Measurements from ENCODE around the gene CBX4. TPM values are rescaled to one million over a fixed set of nuclear protein-coding genes. Genes with fewer than 3 reads are reported as not detected.

CBX4 gene
- total RNA-seq, 1 donor from 2014 or later = 6.8 TPM

GRCh38 chr17:79878329-79878947 is 39.2 kb upstream of the CBX4 start:
- H3K4me3 Mint-ChIP-seq (ENCODE audit: unreplicated experiment) = no peak overlapping the region
- DNase-seq (ENCODE audit: low spot score) = no peak
- no peaks in the 10 kb centered on the region for H3K4me1 Mint-ChIP-seq (ENCODE audit: unreplicated experiment)
- no peak for TF ChIP-seq CTCF (IDR thresholded peaks at IDR 0.05; ENCODE audit: unreplicated experiment)
- peaks cover 3% of the 10 kb centered on the region for H3K27me3 Mint-ChIP-seq (ENCODE audit: unreplicated experiment)
- H3K27ac Mint-ChIP-seq (ENCODE audit: unreplicated experiment) = no peak overlapping the region
- H3K36me3 Mint-ChIP-seq (ENCODE audit: low read depth, unreplicated experiment) = no peaks in the 10 kb centered on the region
- H3K9me3 Mint-ChIP-seq (ENCODE audit: unreplicated experiment) = no peaks in the 10 kb centered on the region

GRCh38 chr17:79877041-79877440 is 37.8 kb upstream of the CBX4 start:
- Mint-ChIP-seq H3K4me3 (ENCODE audit: unreplicated experiment) (no peak overlapping the region), H3K27ac (ENCODE audit: unreplicated experiment) (no peak overlapping the region), H3K9me3 (ENCODE audit: unreplicated experiment) (no peaks in the 10 kb centered on the region), H3K36me3 (ENCODE audit: low read depth, unreplicated experiment) (no peaks in the 10 kb centered on the region), H3K4me1 (ENCODE audit: unreplicated experiment) (no peaks in the 10 kb centered on the region), H3K27me3 (ENCODE audit: unreplicated experiment) (peaks cover 3% of the 10 kb centered on the region)
- TF ChIP-seq CTCF (IDR thresholded peaks at IDR 0.05; ENCODE audit: unreplicated experiment) = no peak
- no peak for DNase-seq (ENCODE audit: low spot score)

GRCh38 chr17:79875511-79875910 is 36.3 kb upstream of the CBX4 start:
- DNase-seq (ENCODE audit: low spot score) = no peak
- H3K36me3 Mint-ChIP-seq (ENCODE audit: low read depth, unreplicated experiment) = no peaks in the 10 kb centered on the region
- H3K27me3 Mint-ChIP-seq (ENCODE audit: unreplicated experiment) = peaks cover 3% of the 10 kb centered on the region
- no peaks in the 10 kb centered on the region for H3K9me3 Mint-ChIP-seq (ENCODE audit: unreplicated experiment)
- TF ChIP-seq CTCF (IDR thresholded peaks at IDR 0.05; ENCODE audit: unreplicated experiment) = no peak
- no peak overlapping the region for H3K27ac Mint-ChIP-seq (ENCODE audit: unreplicated experiment)
- H3K4me3 Mint-ChIP-seq (ENCODE audit: unreplicated experiment) = no peak overlapping the region
- no peaks in the 10 kb centered on the region for H3K4me1 Mint-ChIP-seq (ENCODE audit: unreplicated experiment)

GRCh38 chr17:79874329-79874981 is 35.2 kb upstream of the CBX4 start:
- no peak overlapping the region for H3K27ac Mint-ChIP-seq (ENCODE audit: unreplicated experiment)
- H3K27me3 Mint-ChIP-seq (ENCODE audit: unreplicated experiment) = peaks cover 3% of the 10 kb centered on the region
- no peak overlapping the region for H3K4me3 Mint-ChIP-seq (ENCODE audit: unreplicated experiment)
- H3K9me3 Mint-ChIP-seq (ENCODE audit: unreplicated experiment) = no peaks in the 10 kb centered on the region
- TF ChIP-seq CTCF (IDR thresholded peaks at IDR 0.05; ENCODE audit: unreplicated experiment) = peak; percentile 82
- DNase-seq (ENCODE audit: low spot score) = peak; percentile 31
- H3K4me1 Mint-ChIP-seq (ENCODE audit: unreplicated experiment) = no peaks in the 10 kb centered on the region
- no peaks in the 10 kb centered on the region for H3K36me3 Mint-ChIP-seq (ENCODE audit: low read depth, unreplicated experiment)

- Mint-ChIP-seq H3K27ac (ENCODE audit: unreplicated experiment) (no peak overlapping the region), H3K4me3 (ENCODE audit: unreplicated experiment) (no peak overlapping the region), H3K9me3 (ENCODE audit: unreplicated experiment) (no peaks in the 10 kb centered on the region), H3K27me3 (ENCODE audit: unreplicated experiment) (peaks cover 3% of the 10 kb centered on the region), H3K36me3 (ENCODE audit: low read depth, unreplicated experiment) (no peaks in the 10 kb centered on the region), H3K4me1 (ENCODE audit: unreplicated experiment) (no peaks in the 10 kb centered on the region)
- TF ChIP-seq CTCF (IDR thresholded peaks at IDR 0.05; ENCODE audit: unreplicated experiment) = no peak
- no peak for DNase-seq (ENCODE audit: low spot score)
Observed at GRCh38 chr17:79873583-79873982, 34.3 kb upstream of the CBX4 start.

All from endothelial cell (in vitro differentiated cells).